Keratinocyte (primary cell): ENCODE measurements around the gene FBXW10.
"Not testable (repeated sequence)": the region's sequence is repeated elsewhere in the genome, so short reads cannot be mapped to it uniquely, and the experiment has no call there.

Source experiments
- CTCF ChIP-seq, 3 experiments: IDR thresholded peaks in 1 of 3; conservative IDR thresholded peaks in 1 of 3; optimal IDR thresholded peaks in 1 of 3; 2 replicates in 2 of 3; 3 replicates in 1 of 3; pipeline versions ENCODE3 to v1.5.1; 2011; ENCODE audit warnings: low read length in 3 of 3, mild to moderate bottlenecking in 3 of 3, moderate library complexity in 2 of 3, control low read depth in 1 of 3, inconsistent platforms in 1 of 3; ENCODE audit not compliant: insufficient read depth in 2 of 3; ENCODE audit errors: extremely low read depth in 1 of 3
- EZH2 ChIP-seq: IDR thresholded peaks from one replicate; pipeline ENCODE4 v1.6.1; 2012; ENCODE audit warnings: inconsistent platforms, mild to moderate bottlenecking, low read length, moderate library complexity

GRCh38 chr17:18733350-18733749 is 10.5 kb upstream of the FBXW10 start:
- TF ChIP-seq CTCF (optimal IDR thresholded peaks at IDR 0.05 in 1 of 3, IDR thresholded peaks at IDR 0.05 in 1 of 3, conservative IDR thresholded peaks at IDR 0.05 in 1 of 3; ENCODE audit: extremely low read depth in 1 of 3, insufficient read depth in 2 of 3, low read length in 3 of 3); EZH2: not testable (repeated sequence)
